Measurements from ENCODE around the gene ATRNL1.
"Not testable (repeated sequence)": the region's sequence is repeated elsewhere in the genome, so short reads cannot be mapped to it uniquely, and the experiment has no call there.

GRCh38 chr10:115105411-115105810, 12.2 kb downstream of the ATRNL1 start:
- not testable (repeated sequence) for TF ChIP-seq EZH2phosphoT487 (IDR thresholded peaks at IDR 0.05; ENCODE audit: insufficient read depth, low read depth); EZH2 (IDR thresholded peaks at IDR 0.05; ENCODE audit: insufficient read depth, poor library complexity, severe bottlenecking)
